ENCODE results near the gene PLEKHA6. TPM values are rescaled to one million over a fixed set of nuclear protein-coding genes. Genes with fewer than 3 reads are reported as not detected.

Gene PLEKHA6
- total and polyA plus RNA-seq, 2 donors (not counting 1 experiment from before 2014, with no cell fraction given) = 0.31 to 0.47 TPM

- no peak for ATAC-seq (ENCODE audit: low read depth)
- Histone ChIP-seq H3K27me3 (replicated peaks in 1 of 4; ENCODE audit: control extremely low read depth in 1 of 4, control insufficient read depth in 3 of 4, insufficient read depth in 4 of 4, low read length in 3 of 4) (peaks cover 0 to 10% (median 0%) of the 10 kb centered on the region in 4 experiments), H3K4me2 (replicated peaks; ENCODE audit: low read depth, low read length, poor library complexity, severe bottlenecking) (no peak overlapping the region), H4K20me1 (ENCODE audit: control insufficient read depth, insufficient read depth, low read length, poor library complexity, severe bottlenecking) (no peaks in the 10 kb centered on the region), H3K27ac (ENCODE audit: low read length in 2 of 2) (no peak overlapping the region), H3K9ac (ENCODE audit: low read length) (no peak overlapping the region), H3K79me2 (ENCODE audit: control insufficient read depth, insufficient read depth, low read length) (no peaks in the 10 kb centered on the region), H3K9me3 (ENCODE audit: control extremely low read depth in 1 of 3, control insufficient read depth in 2 of 3, insufficient read depth in 1 of 3, low read length in 2 of 3) (peaks cover 0 to 3% (median 0%) of the 10 kb centered on the region in 3 donors), H2AFZ (ENCODE audit: insufficient read depth, low read depth, low read length, poor library complexity, severe bottlenecking) (no peak overlapping the region), H3K36me3 (replicated peaks in 1 of 2; ENCODE audit: control extremely low read depth in 1 of 2, control insufficient read depth in 1 of 2, extremely low read depth in 1 of 2, insufficient read depth in 2 of 2, low read length in 1 of 2) (no peaks in the 10 kb centered on the region), H3K4me1 (ENCODE audit: control insufficient read depth in 2 of 2, insufficient read depth in 2 of 2, low read length in 2 of 2) (no peaks in the 10 kb centered on the region), H3K4me3 (ENCODE audit: control extremely low read depth in 1 of 5, extremely low read depth in 1 of 5, insufficient read depth in 1 of 5, low read depth in 2 of 5, low read length in 4 of 5) (no peak overlapping the region)
- ChIA-PET POLR2A (no interaction called here), CTCF (interaction anchor here (0.7 to 1.0 kb wide), 2 partner anchors 12 to 34 kb away, joined by 3 to 4 read pairs; no protein-coding TSS in a partner anchor)
- intact Hi-C loops (cut with micrococcal nuclease) = no loop called here
- no peak for DNase-seq
- H3K4me3 Mint-ChIP-seq = no peak overlapping the region
- no peak overlapping the region for H3K27ac Mint-ChIP-seq
- WGBS (ENCODE audit: insufficient coverage) = 76% methylated on average over 10 of the region's 18 CpGs
- H3K27me3 Mint-ChIP-seq = peaks cover 18% of the 10 kb centered on the region
- H3K4me1 Mint-ChIP-seq = no peaks in the 10 kb centered on the region
- TF ChIP-seq CTCF (IDR thresholded peaks at IDR 0.05) (no peak), EZH2 (IDR thresholded peaks at IDR 0.05; ENCODE audit: borderline replicate concordance, insufficient read depth, low read depth, low read length, poor library complexity, severe bottlenecking) (no peak)
- H3K9me3 Mint-ChIP-seq (ENCODE audit: insufficient read depth) = no peaks in the 10 kb centered on the region
Measured at GRCh38 chr1:204198348-204199340, 161.1 kb downstream of the PLEKHA6 start.

GRCh38 chr1:204197068-204197467 lies 162.7 kb downstream of the PLEKHA6 start:
- Histone ChIP-seq H3K4me1 (ENCODE audit: control insufficient read depth in 2 of 2, insufficient read depth in 2 of 2, low read length in 2 of 2) (no peaks in the 10 kb centered on the region), H3K79me2 (ENCODE audit: control insufficient read depth, insufficient read depth, low read length) (no peaks in the 10 kb centered on the region), H3K27ac (ENCODE audit: low read length in 2 of 2) (no peak overlapping the region), H3K36me3 (replicated peaks in 1 of 2; ENCODE audit: control extremely low read depth in 1 of 2, control insufficient read depth in 1 of 2, extremely low read depth in 1 of 2, insufficient read depth in 2 of 2, low read length in 1 of 2) (no peaks in the 10 kb centered on the region), H3K9ac (ENCODE audit: low read length) (no peak overlapping the region), H3K4me2 (replicated peaks; ENCODE audit: low read depth, low read length, poor library complexity, severe bottlenecking) (no peak overlapping the region), H4K20me1 (ENCODE audit: control insufficient read depth, insufficient read depth, low read length, poor library complexity, severe bottlenecking) (no peaks in the 10 kb centered on the region), H3K9me3 (ENCODE audit: control extremely low read depth in 1 of 3, control insufficient read depth in 2 of 3, insufficient read depth in 1 of 3, low read length in 2 of 3) (no peaks in the 10 kb centered on the region), H3K4me3 (ENCODE audit: control extremely low read depth in 1 of 5, extremely low read depth in 1 of 5, insufficient read depth in 1 of 5, low read depth in 2 of 5, low read length in 4 of 5) (no peak overlapping the region), H3K27me3 (replicated peaks in 1 of 4; ENCODE audit: control extremely low read depth in 1 of 4, control insufficient read depth in 3 of 4, insufficient read depth in 4 of 4, low read length in 3 of 4) (peaks cover 0 to 11% (median 2%) of the 10 kb centered on the region in 4 experiments), H2AFZ (ENCODE audit: insufficient read depth, low read depth, low read length, poor library complexity, severe bottlenecking) (no peak overlapping the region)
- TF ChIP-seq EZH2 (IDR thresholded peaks at IDR 0.05; ENCODE audit: borderline replicate concordance, insufficient read depth, low read depth, low read length, poor library complexity, severe bottlenecking) (no peak), CTCF (IDR thresholded peaks at IDR 0.05) (no peak)
- ChIA-PET POLR2A (no interaction called here), CTCF (no interaction called here)
- ATAC-seq (ENCODE audit: low read depth) (no peak), DNase-seq (no peak)
- H3K9me3 Mint-ChIP-seq (ENCODE audit: insufficient read depth) = no peaks in the 10 kb centered on the region
- no peak overlapping the region for H3K27ac Mint-ChIP-seq
- no peaks in the 10 kb centered on the region for H3K4me1 Mint-ChIP-seq
- intact Hi-C loops (cut with micrococcal nuclease) = no loop called here
- 81% methylated on average over 5 of the region's 5 CpGs for WGBS (ENCODE audit: insufficient coverage)
- no peak overlapping the region for H3K4me3 Mint-ChIP-seq
- peaks cover 27% of the 10 kb centered on the region for H3K27me3 Mint-ChIP-seq
